ENCODE data around the gene RRP8.

DNA sequence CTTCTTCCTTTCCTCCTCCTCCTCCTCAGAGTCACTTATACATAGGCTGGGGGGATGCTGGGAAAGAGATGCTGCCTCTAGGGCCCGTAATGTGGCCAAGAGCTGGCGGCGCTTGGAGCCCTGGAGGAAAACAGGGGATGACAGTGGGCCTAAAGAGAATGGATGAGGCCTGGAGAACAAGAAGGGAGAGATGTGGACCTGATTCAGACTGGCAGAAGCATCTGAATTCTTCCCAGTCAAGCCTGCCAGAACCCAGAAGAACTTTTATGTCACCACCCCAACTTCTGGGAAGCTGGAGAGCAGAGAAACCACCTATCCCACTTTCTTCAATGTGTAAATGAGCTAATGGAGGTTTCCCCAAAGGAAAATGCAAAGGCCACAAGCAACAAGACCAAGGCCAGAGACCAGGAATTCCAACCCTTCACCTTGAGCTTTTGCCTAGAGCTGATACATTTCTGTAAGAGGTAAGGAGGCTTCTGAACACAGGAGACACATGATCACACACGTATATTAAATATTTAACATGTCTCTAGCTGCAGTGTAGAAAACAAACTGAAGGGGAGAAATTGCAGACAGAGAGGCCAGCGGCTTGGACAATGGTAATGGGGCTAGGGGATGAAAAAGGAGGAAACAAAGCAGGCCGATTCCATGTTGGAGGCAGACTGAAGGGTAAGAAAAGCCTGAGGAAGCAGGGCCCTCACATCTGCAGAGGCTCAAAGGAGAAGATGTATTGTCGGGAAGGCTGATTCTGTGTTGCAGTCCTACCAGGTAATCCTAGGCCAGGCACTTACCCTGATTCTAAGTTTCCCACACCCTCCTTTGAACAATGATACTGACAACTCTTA, 1.1 kb downstream of the RRP8 start:
- TF ChIP-seq, protein P1, sequence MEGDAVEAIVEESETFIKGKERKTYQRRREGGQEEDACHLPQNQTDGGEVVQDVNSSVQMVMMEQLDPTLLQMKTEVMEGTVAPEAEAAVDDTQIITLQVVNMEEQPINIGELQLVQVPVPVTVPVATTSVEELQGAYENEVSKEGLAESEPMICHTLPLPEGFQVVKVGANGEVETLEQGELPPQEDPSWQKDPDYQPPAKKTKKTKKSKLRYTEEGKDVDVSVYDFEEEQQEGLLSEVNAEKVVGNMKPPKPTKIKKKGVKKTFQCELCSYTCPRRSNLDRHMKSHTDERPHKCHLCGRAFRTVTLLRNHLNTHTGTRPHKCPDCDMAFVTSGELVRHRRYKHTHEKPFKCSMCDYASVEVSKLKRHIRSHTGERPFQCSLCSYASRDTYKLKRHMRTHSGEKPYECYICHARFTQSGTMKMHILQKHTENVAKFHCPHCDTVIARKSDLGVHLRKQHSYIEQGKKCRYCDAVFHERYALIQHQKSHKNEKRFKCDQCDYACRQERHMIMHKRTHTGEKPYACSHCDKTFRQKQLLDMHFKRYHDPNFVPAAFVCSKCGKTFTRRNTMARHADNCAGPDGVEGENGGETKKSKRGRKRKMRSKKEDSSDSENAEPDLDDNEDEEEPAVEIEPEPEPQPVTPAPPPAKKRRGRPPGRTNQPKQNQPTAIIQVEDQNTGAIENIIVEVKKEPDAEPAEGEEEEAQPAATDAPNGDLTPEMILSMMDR (conservative IDR thresholded peaks at IDR 0.05; ENCODE audit: low read depth, low read length): no peak
- no peak for TF ChIP-seq EZH2phosphoT487 (IDR thresholded peaks at IDR 0.05; ENCODE audit: borderline replicate concordance, low read length)
